ENCODE results near the gene HES3.

Gene HES3, protein sequence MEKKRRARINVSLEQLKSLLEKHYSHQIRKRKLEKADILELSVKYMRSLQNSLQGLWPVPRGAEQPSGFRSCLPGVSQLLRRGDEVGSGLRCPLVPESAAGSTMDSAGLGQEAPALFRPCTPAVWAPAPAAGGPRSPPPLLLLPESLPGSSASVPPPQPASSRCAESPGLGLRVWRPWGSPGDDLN

DNA sequence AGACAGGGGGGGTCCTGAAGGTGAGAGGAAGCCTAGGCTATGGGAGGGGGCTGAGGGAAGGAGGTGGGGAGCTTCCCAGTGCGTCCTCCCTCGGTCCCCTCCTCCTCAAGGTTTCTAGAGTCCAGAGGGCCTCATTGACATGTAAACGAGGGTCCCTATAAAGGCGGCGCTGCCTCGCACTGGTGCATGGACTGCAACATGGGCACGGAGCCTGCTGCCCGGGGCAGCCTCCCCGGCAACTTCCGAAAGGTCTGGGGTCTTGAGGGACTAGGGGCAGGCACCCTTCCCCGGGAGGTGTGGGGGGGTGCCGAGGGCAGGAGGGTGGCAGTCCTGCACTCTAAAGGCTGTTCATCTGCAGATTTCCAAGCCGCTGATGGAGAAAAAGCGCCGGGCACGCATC lies at the start of gene HES3:
Gene HES3 (plus strand): TSS at position 187 of the 400 bp plus-strand sequence. CDS start 187 bp downstream, at position 374.
- no peak within 1 kb of the TSS for H3K27ac ChIP-seq (ENCODE audit: low read length)
- no peaks in the 10 kb centered on the region for H3K9me3 ChIP-seq (ENCODE audit: insufficient read depth, low read depth, low read length)
- no peaks in the 10 kb centered on the region for H3K36me3 ChIP-seq (ENCODE audit: insufficient read depth, low read depth, low read length)
- peak within 1 kb of the TSS; percentile 68; the same call in 1 of the 2 replicates for H3K9ac ChIP-seq (ENCODE audit: low read depth, low read length)
- peaks cover 34% of the 10 kb centered on the region for H3K4me1 ChIP-seq (ENCODE audit: insufficient read depth, low read length)
- H3K4me3 ChIP-seq (ENCODE audit: low read length): peak within 1 kb of the TSS; percentile 86
- H3K27me3 ChIP-seq (ENCODE audit: insufficient read depth, low read length): peaks cover 66% of the 10 kb centered on the region

DNA sequence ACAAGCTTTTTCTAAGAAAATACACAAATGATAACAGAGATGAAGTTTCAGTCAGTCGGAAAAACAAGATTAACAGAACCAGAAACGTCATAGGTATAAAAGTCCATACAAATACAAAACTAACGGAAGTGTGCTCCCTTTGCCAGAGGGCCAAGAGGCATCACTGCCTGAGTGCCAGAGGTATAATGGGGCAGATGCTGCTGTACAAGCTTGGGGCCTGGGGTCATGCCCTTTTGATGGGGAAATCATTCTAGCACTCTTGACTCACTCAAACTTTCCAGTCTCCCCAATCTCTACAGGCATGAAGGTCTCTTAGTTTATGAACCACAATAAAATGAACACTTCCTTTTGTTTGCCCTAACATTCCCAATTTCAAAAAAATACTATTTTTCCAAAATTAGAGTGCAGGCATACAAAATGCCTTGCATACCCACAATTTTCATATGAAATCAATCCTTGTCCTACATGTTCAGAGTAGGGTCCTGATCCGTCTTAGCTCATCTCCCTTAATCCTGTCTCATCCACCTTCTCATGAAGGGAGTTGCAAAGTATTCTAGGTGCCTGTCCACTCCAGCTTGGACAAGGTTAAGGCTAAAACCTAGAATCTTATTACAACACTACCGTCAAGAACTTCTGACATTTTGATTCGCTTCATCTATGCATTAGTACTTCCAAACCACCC lies 46.1 kb upstream of the HES3 start:
- Histone ChIP-seq H3K9me3 (ENCODE audit: insufficient read depth, low read depth, low read length) (no peaks in the 10 kb centered on the region), H3K36me3 (ENCODE audit: insufficient read depth, low read depth, low read length) (peaks cover 56% of the 10 kb centered on the region), H3K9ac (ENCODE audit: low read depth, low read length) (peak overlapping the region; percentile 83), H3K4me3 (ENCODE audit: low read length) (peak overlapping the region; percentile 76), H3K27ac (ENCODE audit: low read length) (peak overlapping the region; percentile 2), H3K27me3 (ENCODE audit: insufficient read depth, low read length) (no peaks in the 10 kb centered on the region), H3K4me1 (ENCODE audit: insufficient read depth, low read length) (peaks cover 14% of the 10 kb centered on the region)

DNA sequence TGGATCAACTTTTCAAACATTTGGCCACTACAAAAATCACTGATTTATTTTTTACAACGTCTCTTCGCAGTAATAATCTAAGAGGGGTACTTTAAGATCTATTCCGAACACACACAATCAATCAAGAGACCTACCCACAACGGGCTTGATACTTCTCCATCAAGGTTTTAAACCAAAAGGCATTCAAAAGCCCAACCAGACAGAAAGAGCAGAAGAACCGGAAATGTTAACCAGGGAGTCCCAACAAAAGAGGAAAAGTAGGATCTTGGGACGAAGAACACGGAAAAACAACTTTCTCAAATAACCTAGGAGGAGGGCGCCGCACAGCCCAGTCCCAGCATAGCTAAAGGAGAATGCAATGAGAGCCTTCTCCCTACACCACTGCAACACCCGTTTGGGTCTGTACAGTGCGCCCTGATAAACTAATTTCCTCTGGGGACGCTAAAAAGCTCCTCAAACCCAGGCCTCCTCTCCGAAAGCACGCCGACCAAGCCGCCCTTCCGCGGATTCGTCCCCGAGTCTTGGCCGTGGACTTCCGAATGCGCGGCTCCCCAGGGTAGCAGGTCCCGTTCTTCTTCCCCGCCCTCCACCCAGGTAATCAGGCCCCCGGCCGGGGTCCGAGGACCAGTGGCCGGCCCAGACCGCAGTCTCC lies 45.2 kb upstream of the HES3 start:
- Histone ChIP-seq H3K36me3 (ENCODE audit: insufficient read depth, low read depth, low read length) (peaks cover 47% of the 10 kb centered on the region), H3K9me3 (ENCODE audit: insufficient read depth, low read depth, low read length) (no peaks in the 10 kb centered on the region), H3K4me1 (ENCODE audit: insufficient read depth, low read length) (peaks cover 14% of the 10 kb centered on the region), H3K27me3 (ENCODE audit: insufficient read depth, low read length) (no peaks in the 10 kb centered on the region), H3K4me3 (ENCODE audit: low read length) (peak overlapping the region; percentile 76), H3K9ac (ENCODE audit: low read depth, low read length) (peak overlapping the region; percentile 83), H3K27ac (ENCODE audit: low read length) (peak overlapping the region; percentile 2)

DNA sequence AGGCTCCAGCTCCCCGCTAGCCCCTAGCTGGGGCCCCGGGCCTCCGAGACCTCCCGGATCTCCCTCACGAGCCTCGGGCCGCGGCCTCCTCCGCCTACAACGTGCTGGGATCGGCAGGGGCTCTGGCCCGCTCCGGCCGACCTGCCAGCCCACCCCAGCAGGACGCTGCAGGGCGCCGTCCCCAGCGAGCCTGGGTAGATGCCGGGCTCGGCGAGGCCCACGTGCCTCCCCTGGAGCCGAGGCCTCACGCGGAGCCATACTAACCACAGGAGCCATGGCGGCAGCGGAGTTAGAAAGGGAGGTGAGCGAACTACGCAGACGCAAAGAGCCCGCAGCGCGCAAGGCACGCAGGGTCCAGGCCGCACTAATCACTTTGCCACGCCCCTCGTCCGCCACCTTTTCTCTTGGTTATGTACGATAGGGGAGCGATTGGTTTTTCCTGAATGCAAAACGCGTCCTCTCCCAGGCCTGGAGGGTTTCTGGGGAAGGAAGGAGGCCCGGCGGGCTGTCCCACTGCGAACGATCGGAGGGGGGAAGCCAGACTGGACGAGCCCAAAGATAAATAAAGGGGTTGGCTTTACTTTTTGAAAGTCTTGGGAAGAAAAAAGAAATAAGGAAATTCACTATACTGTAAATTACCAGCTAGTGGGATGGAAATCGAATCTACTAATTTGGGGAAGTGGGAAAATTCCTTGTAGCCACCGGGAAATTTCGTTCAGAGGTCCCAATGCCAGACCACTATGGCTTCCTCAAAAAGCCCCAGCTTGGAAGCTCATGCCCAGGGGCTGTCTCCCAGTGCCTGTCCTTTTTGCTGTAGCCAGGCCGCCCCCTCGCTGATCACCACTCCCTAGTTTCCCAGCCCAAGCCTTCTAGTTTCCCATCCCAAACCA lies 44.4 kb upstream of the HES3 start, which contains the start of gene RPL22:
Gene RPL22 (minus strand): TSS at position 298 of the 890 bp plus-strand sequence. CDS start 22 bp downstream, at position 276.
- Histone ChIP-seq H3K27me3 (ENCODE audit: insufficient read depth, low read length) (no peaks in the 10 kb centered on the region), H3K9ac (ENCODE audit: low read depth, low read length) (peak within 1 kb of the TSS; percentile 83), H3K4me1 (ENCODE audit: insufficient read depth, low read length) (peaks cover 14% of the 10 kb centered on the region), H3K4me3 (ENCODE audit: low read length) (peak within 1 kb of the TSS; percentile 76), H3K27ac (ENCODE audit: low read length) (peak within 1 kb of the TSS; percentile 88), H3K36me3 (ENCODE audit: insufficient read depth, low read depth, low read length) (peaks cover 39% of the 10 kb centered on the region), H3K9me3 (ENCODE audit: insufficient read depth, low read depth, low read length) (no peaks in the 10 kb centered on the region)

DNA sequence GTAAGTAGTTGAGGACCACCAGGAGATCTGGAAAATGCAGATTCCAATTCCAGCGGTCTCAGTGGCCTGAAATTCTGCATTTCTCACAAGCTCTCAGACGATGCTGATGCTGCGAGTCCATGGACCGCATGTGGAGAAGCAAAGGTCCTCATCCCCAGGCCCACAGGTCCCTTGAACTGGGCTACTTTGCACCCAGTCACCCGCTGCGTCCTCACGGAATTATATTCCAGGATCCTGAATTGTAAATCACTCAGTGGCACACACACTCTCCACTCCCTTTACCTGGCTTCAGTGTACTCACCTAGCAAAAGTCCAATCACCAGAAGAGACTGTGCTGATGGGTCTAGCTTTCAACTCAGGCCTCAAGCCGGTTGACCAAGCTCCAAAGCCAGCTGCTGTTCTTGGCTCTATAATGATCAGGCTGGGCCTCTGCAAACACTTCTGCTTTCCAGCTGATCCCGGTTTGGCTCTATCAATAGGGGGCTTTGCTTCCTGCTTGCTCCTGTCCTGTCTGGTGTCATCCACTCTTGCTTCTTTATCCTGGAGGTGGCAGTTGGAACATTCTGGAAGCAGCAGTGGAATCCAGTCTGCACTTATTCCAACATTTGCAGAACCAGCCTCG lies 43.7 kb upstream of the HES3 start:
- H3K27ac ChIP-seq (ENCODE audit: low read length): peak overlapping the region; percentile 88
- H3K27me3 ChIP-seq (ENCODE audit: insufficient read depth, low read length): peaks cover under 1% of the 10 kb centered on the region; the same call in 1 of the 2 replicates
- H3K4me1 ChIP-seq (ENCODE audit: insufficient read depth, low read length): peaks cover 14% of the 10 kb centered on the region
- H3K36me3 ChIP-seq (ENCODE audit: insufficient read depth, low read depth, low read length): peaks cover 32% of the 10 kb centered on the region
- H3K9me3 ChIP-seq (ENCODE audit: insufficient read depth, low read depth, low read length): no peaks in the 10 kb centered on the region
- peak overlapping the region; percentile 76 for H3K4me3 ChIP-seq (ENCODE audit: low read length)
- peak overlapping the region; percentile 83 for H3K9ac ChIP-seq (ENCODE audit: low read depth, low read length)

DNA sequence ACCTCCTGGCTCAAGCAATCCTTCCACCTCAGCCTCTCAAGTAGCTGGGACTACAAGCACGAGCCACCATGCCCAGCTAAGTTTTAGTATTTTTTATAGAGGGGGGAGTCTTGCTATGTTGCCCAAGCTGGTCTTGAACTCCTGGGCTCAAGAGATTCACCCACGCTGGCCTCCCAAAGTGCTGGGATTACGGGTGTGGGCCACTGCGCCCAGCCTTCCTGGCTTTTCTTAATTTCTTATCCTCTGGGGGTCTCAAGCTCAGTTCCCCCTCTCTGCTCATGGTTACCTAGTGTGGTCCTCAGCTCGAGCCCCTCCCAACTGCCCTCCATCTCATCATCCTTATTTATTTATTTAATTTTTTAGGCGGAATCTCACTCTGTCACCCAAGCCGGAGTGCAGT lies 41.7 kb upstream of the HES3 start:
- Histone ChIP-seq H3K27me3 (ENCODE audit: insufficient read depth, low read length) (peaks cover 20% of the 10 kb centered on the region), H3K4me1 (ENCODE audit: insufficient read depth, low read length) (peaks cover 14% of the 10 kb centered on the region), H3K9me3 (ENCODE audit: insufficient read depth, low read depth, low read length) (no peaks in the 10 kb centered on the region), H3K27ac (ENCODE audit: low read length) (no peak overlapping the region), H3K9ac (ENCODE audit: low read depth, low read length) (no peak overlapping the region), H3K4me3 (ENCODE audit: low read length) (no peak overlapping the region), H3K36me3 (ENCODE audit: insufficient read depth, low read depth, low read length) (peaks cover 12% of the 10 kb centered on the region)

DNA sequence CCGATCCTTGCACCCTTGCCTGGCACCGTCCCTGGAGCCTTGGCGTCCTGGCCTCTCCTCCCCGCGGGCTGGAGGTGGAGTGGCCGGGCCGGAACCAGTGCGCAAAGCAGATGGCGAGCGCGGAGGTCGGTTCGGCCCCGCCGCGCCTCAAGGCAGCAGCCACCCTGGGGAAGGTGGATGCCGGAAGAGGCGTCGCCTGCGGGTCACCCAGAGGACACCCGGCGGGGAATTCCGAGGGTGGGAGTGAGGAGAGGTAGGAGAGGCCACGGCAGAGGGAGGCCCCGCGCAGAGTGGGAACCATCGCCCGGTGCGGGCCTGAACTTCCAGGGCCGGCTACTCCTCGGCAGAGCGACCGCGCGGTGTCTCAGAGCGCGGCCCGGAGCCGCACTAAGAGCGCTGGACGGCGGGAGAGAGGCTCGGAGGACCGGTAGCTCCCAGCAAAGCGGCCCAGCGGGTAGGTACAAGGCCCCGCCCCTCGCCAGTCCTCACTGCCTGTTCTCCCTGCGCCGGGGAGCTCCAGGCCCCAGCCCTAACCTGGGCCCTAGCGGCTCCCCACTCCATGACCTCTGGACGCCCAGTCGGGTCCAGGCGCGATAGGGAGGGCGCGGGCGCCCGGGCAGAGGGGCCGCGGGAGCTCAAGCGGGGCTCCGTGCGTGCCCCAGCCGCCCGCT lies 38.0 kb upstream of the HES3 start, which contains the start of gene RNF207:
Gene RNF207 (plus strand): TSS at position 271 of the 671 bp plus-strand sequence. CDS start 417 bp downstream, outside the sequence.
- peak within 1 kb of the TSS; percentile 62; the same call in 1 of the 2 replicates for H3K4me3 ChIP-seq (ENCODE audit: low read length)

DNA sequence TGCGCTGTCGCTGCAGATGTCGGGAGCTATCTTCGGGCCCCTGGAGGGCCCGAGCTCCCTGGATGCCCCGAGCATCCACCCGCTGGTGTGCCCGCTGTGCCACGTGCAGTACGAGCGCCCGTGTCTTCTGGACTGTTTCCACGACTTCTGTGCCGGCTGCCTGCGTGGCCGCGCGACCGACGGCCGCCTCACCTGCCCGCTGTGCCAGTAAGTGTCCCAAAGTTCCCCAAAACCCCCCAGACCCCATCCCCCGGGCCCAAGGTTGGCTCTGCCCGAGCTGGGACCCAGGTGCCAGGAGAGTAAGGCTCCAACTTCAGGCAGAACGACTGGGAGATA lies 37.5 kb upstream of the HES3 start:
- H3K27me3 ChIP-seq (ENCODE audit: insufficient read depth, low read length): peaks cover 51% of the 10 kb centered on the region
- H3K4me3 ChIP-seq (ENCODE audit: low read length): peak overlapping the region; percentile 62; the same call in 1 of the 2 replicates
- no peaks in the 10 kb centered on the region; the same call in 1 of the 2 replicates for H3K4me1 ChIP-seq (ENCODE audit: insufficient read depth, low read length)
- H3K36me3 ChIP-seq (ENCODE audit: insufficient read depth, low read depth, low read length): no peaks in the 10 kb centered on the region
- H3K27ac ChIP-seq (ENCODE audit: low read length): no peak overlapping the region
- H3K9ac ChIP-seq (ENCODE audit: low read depth, low read length): no peak overlapping the region
- H3K9me3 ChIP-seq (ENCODE audit: insufficient read depth, low read depth, low read length): no peaks in the 10 kb centered on the region

More for the DNA sequence above, 38.0 kb upstream of the HES3 start, which contains the start of gene RNF207:
- no peaks in the 10 kb centered on the region for H3K9me3 ChIP-seq (ENCODE audit: insufficient read depth, low read depth, low read length)
- H3K4me1 ChIP-seq (ENCODE audit: insufficient read depth, low read length): no peaks in the 10 kb centered on the region; the same call in 1 of the 2 replicates
- H3K36me3 ChIP-seq (ENCODE audit: insufficient read depth, low read depth, low read length): no peaks in the 10 kb centered on the region
- no peak within 1 kb of the TSS for H3K27ac ChIP-seq (ENCODE audit: low read length)
- H3K9ac ChIP-seq (ENCODE audit: low read depth, low read length): no peak within 1 kb of the TSS
- peaks cover 51% of the 10 kb centered on the region for H3K27me3 ChIP-seq (ENCODE audit: insufficient read depth, low read length)

DNA sequence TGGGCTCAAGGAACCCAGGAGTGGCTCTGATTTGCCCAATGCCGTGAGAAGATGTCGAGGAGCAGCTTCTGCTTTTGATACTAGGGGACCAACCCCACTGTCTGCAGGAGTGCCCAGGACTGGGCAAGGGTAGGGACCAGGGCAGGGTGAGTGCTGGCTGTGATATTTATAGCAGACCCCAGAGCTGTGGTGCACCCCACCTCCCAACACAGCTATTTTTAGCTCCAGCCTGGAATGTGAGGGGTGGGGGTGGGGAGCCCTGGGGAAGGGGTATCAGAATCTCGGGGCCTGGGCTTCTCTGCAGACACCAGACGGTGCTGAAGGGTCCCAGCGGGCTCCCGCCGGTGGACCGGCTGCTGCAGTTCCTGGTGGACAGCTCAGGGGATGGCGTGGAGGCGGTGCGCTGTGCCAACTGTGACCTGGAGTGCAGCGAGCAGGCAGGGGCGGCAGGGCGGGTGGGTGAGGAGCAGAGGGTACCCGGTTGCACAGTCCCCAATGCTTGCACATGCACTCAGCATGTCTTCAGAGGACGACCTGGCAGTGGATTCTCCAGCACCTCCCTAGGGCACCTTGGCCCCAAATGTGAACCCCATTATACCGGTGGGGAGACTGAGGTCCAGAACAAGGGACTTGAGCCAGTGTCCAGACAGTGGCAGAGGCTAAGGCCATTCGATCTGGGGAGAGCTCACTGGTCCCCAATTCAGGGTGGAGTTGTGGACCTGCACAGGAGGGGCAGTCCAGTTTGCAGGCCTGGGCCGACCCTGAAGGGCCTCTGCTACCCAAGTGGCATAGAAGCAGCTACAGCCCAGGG lies 36.7 kb upstream of the HES3 start:
- peaks cover 55% of the 10 kb centered on the region for H3K27me3 ChIP-seq (ENCODE audit: insufficient read depth, low read length)
- no peak overlapping the region for H3K27ac ChIP-seq (ENCODE audit: low read length)
- no peak overlapping the region for H3K4me3 ChIP-seq (ENCODE audit: low read length)
- no peaks in the 10 kb centered on the region for H3K9me3 ChIP-seq (ENCODE audit: insufficient read depth, low read depth, low read length)
- no peak overlapping the region for H3K9ac ChIP-seq (ENCODE audit: low read depth, low read length)
- no peaks in the 10 kb centered on the region for H3K36me3 ChIP-seq (ENCODE audit: insufficient read depth, low read depth, low read length)
- H3K4me1 ChIP-seq (ENCODE audit: insufficient read depth, low read length): no peaks in the 10 kb centered on the region; the same call in 1 of the 2 replicates

DNA sequence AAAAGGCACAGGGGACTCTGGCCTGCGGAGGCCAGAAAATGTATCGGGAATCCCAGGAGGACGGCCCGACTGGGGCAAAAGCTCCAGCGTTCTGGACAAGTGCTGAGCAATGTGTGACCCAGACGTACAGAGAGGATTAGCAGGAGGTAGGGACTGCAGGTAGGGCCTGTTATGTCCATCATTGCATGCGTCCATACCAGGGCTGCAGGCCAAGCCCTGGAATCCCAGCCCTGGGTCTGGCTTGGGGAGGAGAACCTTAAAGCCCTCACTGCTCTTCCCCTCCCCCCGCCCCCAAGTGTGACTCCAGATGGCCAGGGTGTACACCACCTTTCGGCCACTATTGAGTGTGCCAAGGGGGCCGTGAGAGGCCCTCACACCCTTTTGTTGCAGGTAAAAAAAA lies 36.1 kb upstream of the HES3 start:
- H3K27ac ChIP-seq (ENCODE audit: low read length): no peak overlapping the region
- no peaks in the 10 kb centered on the region for H3K36me3 ChIP-seq (ENCODE audit: insufficient read depth, low read depth, low read length)
- H3K27me3 ChIP-seq (ENCODE audit: insufficient read depth, low read length): peaks cover 55% of the 10 kb centered on the region
- H3K9me3 ChIP-seq (ENCODE audit: insufficient read depth, low read depth, low read length): no peaks in the 10 kb centered on the region
- no peaks in the 10 kb centered on the region; the same call in 1 of the 2 replicates for H3K4me1 ChIP-seq (ENCODE audit: insufficient read depth, low read length)
- no peak overlapping the region for H3K9ac ChIP-seq (ENCODE audit: low read depth, low read length)
- H3K4me3 ChIP-seq (ENCODE audit: low read length): no peak overlapping the region

Measured in iPS-20b (cell line).